ENCODE data around the gene PSMC3IP. TPM values are rescaled to one million over a fixed set of nuclear protein-coding genes. Genes with fewer than 3 reads are reported as not detected.
"Not testable (repeated sequence)": the region's sequence is repeated elsewhere in the genome, so short reads cannot be mapped to it uniquely, and the experiment has no call there.

The PSMC3IP gene
- total RNA-seq, 3 donors from 2014 or later = 23.5 to 31.0 (median 26.9) TPM

GRCh38 chr17:42545755-42546505, 31.6 kb downstream of the PSMC3IP start:
- not testable (repeated sequence) for H3K27me3 Mint-ChIP-seq (ENCODE audit: low read depth); DNase-seq; H3K36me3 Mint-ChIP-seq (ENCODE audit: insufficient read depth); ATAC-seq; H3K9me3 Mint-ChIP-seq; H3K4me3 Mint-ChIP-seq
- peaks cover 17% of the 10 kb centered on the region for H3K4me1 Mint-ChIP-seq (ENCODE audit: low read depth)

- Mint-ChIP-seq H3K4me1 (ENCODE audit: low read depth) (peaks cover 20% of the 10 kb centered on the region), H3K9me3 (no peaks in the 10 kb centered on the region), H3K36me3 (ENCODE audit: insufficient read depth) (no peaks in the 10 kb centered on the region), H3K27me3 (ENCODE audit: low read depth) (no peaks in the 10 kb centered on the region), H3K4me3 (no peak overlapping the region)
- DNase-seq (no peak), ATAC-seq (no peak)
Observed at GRCh38 chr17:42544874-42545283, 32.6 kb downstream of the PSMC3IP start.

GRCh38 chr17:42543190-42544079, 34.1 kb downstream of the PSMC3IP start:
- ATAC-seq = no peak
- DNase-seq = no peak
- Mint-ChIP-seq H3K27me3 (ENCODE audit: low read depth) (no peaks in the 10 kb centered on the region), H3K36me3 (ENCODE audit: insufficient read depth) (peaks cover 4% of the 10 kb centered on the region), H3K4me1 (ENCODE audit: low read depth) (peaks cover 13% of the 10 kb centered on the region), H3K4me3 (no peak overlapping the region), H3K9me3 (no peaks in the 10 kb centered on the region)

- ATAC-seq (peak; percentile 15 to 30), DNase-seq (no peak)
- H3K4me3 Mint-ChIP-seq = peak overlapping the region; percentile 20
- H3K9me3 Mint-ChIP-seq = no peaks in the 10 kb centered on the region
- peaks cover 24% of the 10 kb centered on the region for H3K4me1 Mint-ChIP-seq (ENCODE audit: low read depth)
- H3K36me3 Mint-ChIP-seq (ENCODE audit: insufficient read depth) = peaks cover 5% of the 10 kb centered on the region
- no peaks in the 10 kb centered on the region for H3K27me3 Mint-ChIP-seq (ENCODE audit: low read depth)
Observed at GRCh38 chr17:42541041-42541833, 36.3 kb downstream of the PSMC3IP start.

- not testable (repeated sequence) for DNase-seq; H3K36me3 Mint-ChIP-seq (ENCODE audit: insufficient read depth); H3K9me3 Mint-ChIP-seq; H3K27me3 Mint-ChIP-seq (ENCODE audit: low read depth); H3K4me3 Mint-ChIP-seq; ATAC-seq
- H3K4me1 Mint-ChIP-seq (ENCODE audit: low read depth) = peaks cover 28% of the 10 kb centered on the region
Observed at GRCh38 chr17:42540558-42540957, 37.0 kb downstream of the PSMC3IP start.

GRCh38 chr17:42538482-42538881, 39.0 kb downstream of the PSMC3IP start:
- Mint-ChIP-seq H3K4me1 (ENCODE audit: low read depth) (peaks cover 34% of the 10 kb centered on the region), H3K36me3 (ENCODE audit: insufficient read depth) (peaks cover 5% of the 10 kb centered on the region), H3K4me3 (no peak overlapping the region), H3K9me3 (no peaks in the 10 kb centered on the region), H3K27me3 (ENCODE audit: low read depth) (no peaks in the 10 kb centered on the region)
- no peak for ATAC-seq
- DNase-seq = no peak

- H3K27me3 Mint-ChIP-seq (ENCODE audit: low read depth) = no peaks in the 10 kb centered on the region
- peaks cover 5% of the 10 kb centered on the region for H3K36me3 Mint-ChIP-seq (ENCODE audit: insufficient read depth)
- peak overlapping the region; percentile 83 for H3K4me3 Mint-ChIP-seq
- peaks cover 36% of the 10 kb centered on the region for H3K4me1 Mint-ChIP-seq (ENCODE audit: low read depth)
- no peaks in the 10 kb centered on the region for H3K9me3 Mint-ChIP-seq
- ATAC-seq (no peak), DNase-seq (no peak)
Observed at GRCh38 chr17:42537826-42538451, 39.6 kb downstream of the PSMC3IP start.

- no peak for DNase-seq
- Mint-ChIP-seq H3K4me1 (ENCODE audit: low read depth) (peaks cover 36% of the 10 kb centered on the region), H3K4me3 (peak overlapping the region; percentile 83), H3K27me3 (ENCODE audit: low read depth) (no peaks in the 10 kb centered on the region), H3K36me3 (ENCODE audit: insufficient read depth) (peaks cover 5% of the 10 kb centered on the region), H3K9me3 (no peaks in the 10 kb centered on the region)
- ATAC-seq = no peak
Observed at GRCh38 chr17:42537156-42537805, 40.2 kb downstream of the PSMC3IP start.

- peaks cover 5% of the 10 kb centered on the region for H3K36me3 Mint-ChIP-seq (ENCODE audit: insufficient read depth)
- peak overlapping the region; percentile 83 for H3K4me3 Mint-ChIP-seq
- no peaks in the 10 kb centered on the region for H3K27me3 Mint-ChIP-seq (ENCODE audit: low read depth)
- DNase-seq (peak; percentile 61), ATAC-seq (peak; percentile 77 to 78)
- peaks cover 38% of the 10 kb centered on the region for H3K4me1 Mint-ChIP-seq (ENCODE audit: low read depth)
- no peaks in the 10 kb centered on the region for H3K9me3 Mint-ChIP-seq
Observed at GRCh38 chr17:42536372-42537155, 41.0 kb downstream of the PSMC3IP start.

GRCh38 chr17:42536048-42536371, 41.5 kb downstream of the PSMC3IP start, which contains the start of gene NAGLU:
Gene NAGLU (plus strand): TSS chr17:42536241. CDS start chr17:42536273, 32 bp downstream.
- ATAC-seq = peak; percentile 87 to 91
- no peaks in the 10 kb centered on the region for H3K9me3 Mint-ChIP-seq
- no peaks in the 10 kb centered on the region for H3K27me3 Mint-ChIP-seq (ENCODE audit: low read depth)
- peak within 1 kb of the TSS; percentile 83 for H3K4me3 Mint-ChIP-seq
- H3K36me3 Mint-ChIP-seq (ENCODE audit: insufficient read depth) = peaks cover 5% of the 10 kb centered on the region
- peaks cover 38% of the 10 kb centered on the region for H3K4me1 Mint-ChIP-seq (ENCODE audit: low read depth)
- DNase-seq = peak; percentile 73

- Mint-ChIP-seq H3K4me3 (peak overlapping the region; percentile 82), H3K9me3 (no peaks in the 10 kb centered on the region), H3K27me3 (ENCODE audit: low read depth) (no peaks in the 10 kb centered on the region), H3K4me1 (ENCODE audit: low read depth) (peaks cover 38% of the 10 kb centered on the region), H3K36me3 (ENCODE audit: insufficient read depth) (peaks cover 5% of the 10 kb centered on the region)
- DNase-seq (no peak), ATAC-seq (peak in 1 of 2 donors; percentile 0)
Observed at GRCh38 chr17:42535155-42536047, 42.1 kb downstream of the PSMC3IP start.

Data from activated T-cell treated with anti-CD3 and anti-CD28 coated beads, Interleukin-2, amount 50 U/mL, for 4 hours (primary cell).